ENCODE results near the gene ZNF200. TPM values are rescaled to one million over a fixed set of nuclear protein-coding genes. Genes with fewer than 3 reads are reported as not detected.
A peak's percentile ranks its signal among the peaks of the same experiment; 100 is the strongest.

The ZNF200 gene
- total and polyA plus RNA-seq, 2 of the 13 experiments (the other 11 are each of a cell fraction or from before 2014, with no cell fraction given): 3.5 to 16.5 TPM

DNA sequence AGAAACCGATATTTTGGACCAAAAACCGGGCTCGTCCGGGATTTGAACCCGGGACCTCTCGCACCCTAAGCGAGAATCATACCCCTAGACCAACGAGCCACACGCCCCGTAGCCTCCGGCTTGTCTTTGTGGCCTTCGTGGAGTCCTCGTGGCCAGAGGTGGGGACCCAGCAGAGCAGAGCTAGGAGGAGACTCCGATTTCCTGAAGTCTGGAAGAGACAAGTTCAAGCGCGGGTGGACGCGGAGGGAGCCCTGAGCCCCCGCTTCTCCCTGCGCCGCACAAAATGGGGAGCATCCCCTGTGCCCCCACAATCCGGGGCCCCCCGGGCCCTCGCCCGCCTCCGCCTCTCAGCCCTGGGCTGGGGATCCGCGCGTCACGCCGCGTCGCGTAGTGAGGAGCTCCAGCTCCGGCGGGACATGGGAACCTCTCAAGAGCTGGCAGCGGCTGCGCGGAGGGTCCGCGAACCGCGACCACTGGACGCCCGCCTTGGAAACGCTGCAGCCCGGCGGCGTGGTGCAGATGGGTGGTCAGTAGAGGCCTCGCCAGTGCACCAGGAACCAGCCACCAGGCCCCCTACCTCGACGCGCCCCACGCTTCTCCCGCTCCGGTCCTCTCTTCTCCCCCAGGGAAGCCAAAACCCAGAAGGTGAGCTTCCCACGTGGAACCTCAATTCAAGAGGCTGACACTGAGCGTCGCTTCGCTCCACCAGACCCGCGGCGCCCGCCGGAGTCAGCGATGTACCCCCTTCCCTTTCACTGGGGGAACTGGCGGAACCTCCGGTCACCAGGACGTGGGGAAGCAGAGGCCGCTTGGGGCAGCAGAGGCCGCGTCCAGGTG lies 52.1 kb downstream of the ZNF200 start (continued):
- peak; percentile 62; the same call in 1 of the 2 replicates for TF ChIP-seq ARID4A (CRISPR knock-in tag; IDR thresholded peaks at IDR 0.05; ENCODE audit: borderline replicate concordance)
- TF ChIP-seq, protein P1, sequence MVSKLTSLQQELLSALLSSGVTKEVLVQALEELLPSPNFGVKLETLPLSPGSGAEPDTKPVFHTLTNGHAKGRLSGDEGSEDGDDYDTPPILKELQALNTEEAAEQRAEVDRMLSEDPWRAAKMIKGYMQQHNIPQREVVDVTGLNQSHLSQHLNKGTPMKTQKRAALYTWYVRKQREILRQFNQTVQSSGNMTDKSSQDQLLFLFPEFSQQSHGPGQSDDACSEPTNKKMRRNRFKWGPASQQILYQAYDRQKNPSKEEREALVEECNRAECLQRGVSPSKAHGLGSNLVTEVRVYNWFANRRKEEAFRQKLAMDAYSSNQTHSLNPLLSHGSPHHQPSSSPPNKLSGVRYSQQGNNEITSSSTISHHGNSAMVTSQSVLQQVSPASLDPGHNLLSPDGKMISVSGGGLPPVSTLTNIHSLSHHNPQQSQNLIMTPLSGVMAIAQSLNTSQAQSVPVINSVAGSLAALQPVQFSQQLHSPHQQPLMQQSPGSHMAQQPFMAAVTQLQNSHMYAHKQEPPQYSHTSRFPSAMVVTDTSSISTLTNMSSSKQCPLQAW (CRISPR knock-in tag; IDR thresholded peaks at IDR 0.05): 0 out of 2 replicates have a peak, but pooled peaks have one; percentile 29
- TF ChIP-seq ZNF772 (CRISPR knock-in tag; IDR thresholded peaks at IDR 0.05): peak; percentile 87
- TF ChIP-seq ZNF709 (CRISPR knock-in tag; IDR thresholded peaks at IDR 0.05): peak; percentile 54; the same call in 1 of the 2 replicates
- TF ChIP-seq SRSF4 (IDR thresholded peaks at IDR 0.05; ENCODE audit: low read depth, low read length, poor library complexity, severe bottlenecking): no peak
- TF ChIP-seq PITX1 (CRISPR knock-in tag; IDR thresholded peaks at IDR 0.05): peak; percentile 60; the same call in 1 of the 2 replicates
- TF ChIP-seq USF2 (IDR thresholded peaks at IDR 0.05; ENCODE audit: low read depth, low read length): no peak
- TF ChIP-seq USF2 (CRISPR knock-in tag; IDR thresholded peaks at IDR 0.05; ENCODE audit: borderline replicate concordance): peak; percentile 19; the same call in 1 of the 2 replicates
- peak; percentile 80; the same call in 1 of the 2 replicates for TF ChIP-seq KDM4B (CRISPR knock-in tag; IDR thresholded peaks at IDR 0.05)
- peak; percentile 55; the same call in 1 of the 2 replicates for TF ChIP-seq ZMYM3 (CRISPR knock-in tag; IDR thresholded peaks at IDR 0.05)
- no peak for TF ChIP-seq ZFP62 (CRISPR knock-in tag; IDR thresholded peaks at IDR 0.05)
- peak; percentile 93 for TF ChIP-seq KDM2A (CRISPR knock-in tag; IDR thresholded peaks at IDR 0.05; ENCODE audit: borderline replicate concordance, low read depth)
- 0 out of 2 replicates have a peak, but pooled peaks have one; percentile 25 for TF ChIP-seq ZBTB20 (CRISPR knock-in tag; IDR thresholded peaks at IDR 0.05; ENCODE audit: borderline replicate concordance, low read depth)
- TF ChIP-seq EED (CRISPR knock-in tag; IDR thresholded peaks at IDR 0.05): peak; percentile 70; the same call in 1 of the 2 replicates
- no peak for TF ChIP-seq KLF9 (CRISPR knock-in tag; IDR thresholded peaks at IDR 0.05; ENCODE audit: low read depth)
- TF ChIP-seq MYC (CRISPR knock-in tag; IDR thresholded peaks at IDR 0.05; ENCODE audit: borderline replicate concordance): peak; percentile 56; the same call in 1 of the 2 replicates
- peak; percentile 46 for TF ChIP-seq ZNF629 (CRISPR knock-in tag; conservative IDR thresholded peaks at IDR 0.05)
- no peak for TF ChIP-seq PHB2 (IDR thresholded peaks at IDR 0.05; ENCODE audit: partially characterized antibody)
- peak; percentile 42; the same call in 1 of the 2 replicates for TF ChIP-seq TFE3 (CRISPR knock-in tag; IDR thresholded peaks at IDR 0.05)
- TF ChIP-seq ZNF549 (CRISPR knock-in tag; IDR thresholded peaks at IDR 0.05): no peak

All from HepG2 (cell line).